ENCODE measurements around the gene ARSJ.

The ARSJ gene

DNA sequence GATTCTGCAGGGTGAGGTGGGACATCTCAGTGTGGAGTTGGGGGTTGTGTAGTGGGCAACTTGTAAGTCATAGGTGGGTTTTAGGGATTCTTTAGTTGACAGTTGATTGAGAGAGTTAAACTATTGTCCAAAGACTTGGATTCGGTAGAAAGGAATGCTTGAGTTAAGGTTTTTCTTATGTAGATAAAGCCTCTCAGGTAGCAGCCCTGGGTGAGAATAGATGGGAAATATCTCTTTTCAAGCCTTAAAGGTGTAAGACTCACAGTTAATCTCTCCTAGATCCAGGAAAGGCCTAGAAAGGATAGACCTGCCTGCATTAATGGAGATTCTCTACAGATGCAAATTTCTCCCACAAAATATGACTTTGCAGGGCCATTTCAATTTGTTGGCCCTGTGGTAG is 108.4 kb downstream of the ARSJ start:
- TF ChIP-seq, protein P1, sequence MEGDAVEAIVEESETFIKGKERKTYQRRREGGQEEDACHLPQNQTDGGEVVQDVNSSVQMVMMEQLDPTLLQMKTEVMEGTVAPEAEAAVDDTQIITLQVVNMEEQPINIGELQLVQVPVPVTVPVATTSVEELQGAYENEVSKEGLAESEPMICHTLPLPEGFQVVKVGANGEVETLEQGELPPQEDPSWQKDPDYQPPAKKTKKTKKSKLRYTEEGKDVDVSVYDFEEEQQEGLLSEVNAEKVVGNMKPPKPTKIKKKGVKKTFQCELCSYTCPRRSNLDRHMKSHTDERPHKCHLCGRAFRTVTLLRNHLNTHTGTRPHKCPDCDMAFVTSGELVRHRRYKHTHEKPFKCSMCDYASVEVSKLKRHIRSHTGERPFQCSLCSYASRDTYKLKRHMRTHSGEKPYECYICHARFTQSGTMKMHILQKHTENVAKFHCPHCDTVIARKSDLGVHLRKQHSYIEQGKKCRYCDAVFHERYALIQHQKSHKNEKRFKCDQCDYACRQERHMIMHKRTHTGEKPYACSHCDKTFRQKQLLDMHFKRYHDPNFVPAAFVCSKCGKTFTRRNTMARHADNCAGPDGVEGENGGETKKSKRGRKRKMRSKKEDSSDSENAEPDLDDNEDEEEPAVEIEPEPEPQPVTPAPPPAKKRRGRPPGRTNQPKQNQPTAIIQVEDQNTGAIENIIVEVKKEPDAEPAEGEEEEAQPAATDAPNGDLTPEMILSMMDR (IDR thresholded peaks at IDR 0.05; ENCODE audit: control insufficient read depth, insufficient read depth, low read depth, low read length, missing control alignments) = no peak
- H3K4me3 ChIP-seq (ENCODE audit: control insufficient read depth, low read depth, low read length) = no peak overlapping the region
- DNase-seq (ENCODE audit: low read depth) = no peak

DNA sequence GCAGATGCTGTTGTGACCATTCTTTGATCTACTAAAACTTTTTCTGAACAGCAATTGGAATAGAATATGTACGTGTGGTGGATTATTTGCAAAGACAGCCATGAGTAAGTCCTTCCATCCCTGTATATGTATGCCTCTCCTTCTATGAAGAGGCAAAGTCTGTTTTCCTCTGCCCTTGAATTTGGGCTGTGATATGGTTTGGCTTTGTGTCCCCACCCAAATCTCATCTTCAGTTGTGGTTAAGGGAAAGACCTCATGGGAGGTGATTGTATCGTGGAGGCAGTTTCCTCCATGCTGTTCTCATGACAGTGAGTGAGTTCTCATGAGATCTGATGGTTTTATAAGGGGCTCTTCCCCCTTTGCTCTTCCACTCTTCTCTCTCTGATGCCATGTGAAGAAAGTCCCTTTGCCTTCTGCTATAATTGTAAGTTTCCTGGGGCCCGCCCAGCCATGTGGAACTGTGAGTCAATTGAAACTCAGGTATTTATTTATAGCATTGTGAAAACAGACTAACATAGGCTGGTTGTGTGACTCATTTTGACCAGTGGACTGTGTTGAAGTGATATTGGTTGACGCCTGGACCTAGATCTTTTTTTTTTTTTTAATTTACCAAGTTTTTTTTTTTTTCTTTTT is 109.6 kb downstream of the ARSJ start:
- H3K4me3 ChIP-seq (ENCODE audit: control insufficient read depth, low read depth, low read length) = no peak overlapping the region
- no peak for DNase-seq (ENCODE audit: low read depth)
- TF ChIP-seq, protein P1 (IDR thresholded peaks at IDR 0.05; ENCODE audit: control insufficient read depth, insufficient read depth, low read depth, low read length, missing control alignments) = no peak

DNA sequence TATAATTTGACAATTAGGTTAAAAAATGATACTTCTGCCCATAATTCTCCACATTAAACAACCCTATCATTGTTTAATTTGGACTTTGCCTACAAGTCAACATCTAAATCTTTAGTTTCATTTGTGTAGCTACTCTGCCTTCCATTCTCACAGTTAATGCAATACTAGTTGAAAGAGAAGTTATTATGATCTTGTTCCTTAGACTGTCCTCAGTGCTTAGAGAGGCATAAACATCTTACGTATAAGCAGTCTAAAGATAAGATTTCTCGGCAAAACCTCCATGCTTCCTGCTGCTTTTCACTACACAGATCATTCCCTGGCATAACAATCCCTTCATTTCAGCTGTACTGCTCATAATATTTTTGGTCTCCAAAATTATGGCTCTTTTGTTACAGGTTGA is 112.8 kb downstream of the ARSJ start:
- TF ChIP-seq, protein P1 (IDR thresholded peaks at IDR 0.05; ENCODE audit: control insufficient read depth, insufficient read depth, low read depth, low read length, missing control alignments) = no peak
- no peak overlapping the region for H3K4me3 ChIP-seq (ENCODE audit: control insufficient read depth, low read depth, low read length)
- DNase-seq (ENCODE audit: low read depth) = no peak

DNA sequence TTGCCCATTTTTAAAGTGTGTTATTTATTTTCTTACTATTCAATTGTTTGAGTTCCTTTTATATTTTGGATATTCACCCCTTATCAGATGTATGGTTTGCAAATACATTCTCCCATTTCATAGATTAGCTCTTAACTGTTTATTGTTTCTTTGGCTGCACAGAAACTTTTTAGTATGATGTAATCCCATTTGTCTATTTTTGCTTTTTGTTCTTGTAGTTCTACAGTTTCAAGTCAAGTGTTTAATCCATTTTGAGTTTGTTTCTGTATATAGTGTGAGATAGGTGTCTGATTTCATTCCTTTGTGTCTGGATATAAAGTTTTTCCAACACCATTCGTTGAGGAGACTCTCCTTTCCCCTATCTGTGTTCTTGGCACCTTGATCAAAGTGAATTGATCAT is 120.5 kb downstream of the ARSJ start:
- no peak for DNase-seq (ENCODE audit: low read depth)
- TF ChIP-seq, protein P1 (IDR thresholded peaks at IDR 0.05; ENCODE audit: control insufficient read depth, insufficient read depth, low read depth, low read length, missing control alignments) = no peak
- no peak overlapping the region for H3K4me3 ChIP-seq (ENCODE audit: control insufficient read depth, low read depth, low read length)

DNA sequence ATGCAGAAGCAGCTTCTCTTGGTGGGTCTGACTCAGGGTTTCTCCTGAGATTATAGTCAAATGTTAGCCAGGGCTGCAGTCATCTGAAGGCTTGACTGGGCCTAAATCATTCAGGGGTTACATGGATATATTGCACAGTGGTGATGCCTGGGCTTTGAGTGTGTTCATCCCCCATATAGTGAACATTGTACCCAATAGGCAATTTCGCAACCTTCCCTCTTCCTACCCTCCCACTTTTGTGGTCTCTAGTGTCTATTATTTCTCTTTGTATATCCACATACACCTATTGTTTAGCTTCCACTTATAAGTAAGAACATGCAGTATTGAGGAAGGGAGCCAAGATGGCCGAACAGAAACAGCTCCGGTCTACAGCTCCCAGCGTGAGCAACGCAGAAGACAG is 127.6 kb downstream of the ARSJ start:
- TF ChIP-seq, protein P1 (IDR thresholded peaks at IDR 0.05; ENCODE audit: control insufficient read depth, insufficient read depth, low read depth, low read length, missing control alignments) = no peak
- no peak overlapping the region for H3K4me3 ChIP-seq (ENCODE audit: control insufficient read depth, low read depth, low read length)
- DNase-seq (ENCODE audit: low read depth) = no peak

Data from AG09309 (cell line).